ENCODE measurements around the gene ZDHHC15. TPM values are rescaled to one million over a fixed set of nuclear protein-coding genes. Genes with fewer than 3 reads are reported as not detected.
"Not testable (repeated sequence)": the region's sequence is repeated elsewhere in the genome, so short reads cannot be mapped to it uniquely, and the experiment has no call there.

Gene ZDHHC15
- total RNA-seq, 4 donors from 2014 or later = 0.45 to 1.4 (median 0.93) TPM

- 55% methylated on average over 1 of the region's 1 CpG for WGBS
- no peaks in the 10 kb centered on the region for H3K9me3 ChIP-seq
- no peak overlapping the region for H3K4me3 ChIP-seq
- no peak for TF ChIP-seq POLR2A (IDR thresholded peaks at IDR 0.05)
- no peak for TF ChIP-seq EP300 (IDR thresholded peaks at IDR 0.05)
- TF ChIP-seq POLR2AphosphoS5 (IDR thresholded peaks at IDR 0.05) = no peak
- TF ChIP-seq, protein P1, sequence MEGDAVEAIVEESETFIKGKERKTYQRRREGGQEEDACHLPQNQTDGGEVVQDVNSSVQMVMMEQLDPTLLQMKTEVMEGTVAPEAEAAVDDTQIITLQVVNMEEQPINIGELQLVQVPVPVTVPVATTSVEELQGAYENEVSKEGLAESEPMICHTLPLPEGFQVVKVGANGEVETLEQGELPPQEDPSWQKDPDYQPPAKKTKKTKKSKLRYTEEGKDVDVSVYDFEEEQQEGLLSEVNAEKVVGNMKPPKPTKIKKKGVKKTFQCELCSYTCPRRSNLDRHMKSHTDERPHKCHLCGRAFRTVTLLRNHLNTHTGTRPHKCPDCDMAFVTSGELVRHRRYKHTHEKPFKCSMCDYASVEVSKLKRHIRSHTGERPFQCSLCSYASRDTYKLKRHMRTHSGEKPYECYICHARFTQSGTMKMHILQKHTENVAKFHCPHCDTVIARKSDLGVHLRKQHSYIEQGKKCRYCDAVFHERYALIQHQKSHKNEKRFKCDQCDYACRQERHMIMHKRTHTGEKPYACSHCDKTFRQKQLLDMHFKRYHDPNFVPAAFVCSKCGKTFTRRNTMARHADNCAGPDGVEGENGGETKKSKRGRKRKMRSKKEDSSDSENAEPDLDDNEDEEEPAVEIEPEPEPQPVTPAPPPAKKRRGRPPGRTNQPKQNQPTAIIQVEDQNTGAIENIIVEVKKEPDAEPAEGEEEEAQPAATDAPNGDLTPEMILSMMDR (IDR thresholded peaks at IDR 0.05) = no peak
- H3K36me3 ChIP-seq = no peaks in the 10 kb centered on the region
- H3K27me3 ChIP-seq = no peaks in the 10 kb centered on the region
- no peak overlapping the region for H3K27ac ChIP-seq
- H3K4me1 ChIP-seq = no peaks in the 10 kb centered on the region
- DNase-seq (ENCODE audit: low spot score in 2 of 2) = no peak
These were observed 38.9 kb downstream of the ZDHHC15 start for GRCh38 chrX:75483933-75484332.

GRCh38 chrX:75461780-75462179 is 61.1 kb downstream of the ZDHHC15 start:
- not testable (repeated sequence) for H3K9me3 ChIP-seq; H3K36me3 ChIP-seq; H3K4me1 ChIP-seq; H3K27me3 ChIP-seq; H3K4me3 ChIP-seq; H3K27ac ChIP-seq; DNase-seq (ENCODE audit: low spot score in 2 of 2)

DNA sequence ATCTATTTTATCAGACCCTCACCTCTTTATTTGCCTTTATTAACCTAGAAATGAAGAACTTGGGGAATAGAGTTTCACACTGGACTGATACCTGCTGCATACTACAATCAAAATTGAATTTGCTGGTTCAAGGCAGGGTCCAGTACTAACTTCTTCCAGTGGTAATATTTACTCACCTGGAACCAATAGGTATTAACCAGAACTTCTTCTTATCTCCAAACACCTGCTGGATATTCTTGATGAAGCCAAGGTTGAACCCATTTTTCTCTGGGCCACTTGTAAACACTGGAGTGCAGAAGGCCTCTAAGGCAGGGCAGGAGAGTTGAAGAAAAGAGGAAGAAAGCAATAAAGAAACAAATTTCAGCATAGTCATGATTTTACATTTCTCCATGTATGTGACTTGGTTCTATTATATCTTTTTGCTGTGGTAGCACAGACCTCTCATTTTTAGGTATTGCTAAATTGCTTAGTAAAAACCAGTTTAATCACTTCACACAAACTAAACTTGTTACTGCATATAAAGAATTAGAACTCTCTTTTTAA is 101.1 kb downstream of the ZDHHC15 start:
- Histone ChIP-seq H3K4me3 (no peak overlapping the region), H3K27me3 (no peaks in the 10 kb centered on the region), H3K36me3 (no peaks in the 10 kb centered on the region), H3K27ac (no peak overlapping the region), H3K9me3 (no peaks in the 10 kb centered on the region), H3K4me1 (no peaks in the 10 kb centered on the region)
- no peak for DNase-seq (ENCODE audit: low spot score in 2 of 2)
- TF ChIP-seq POLR2A (IDR thresholded peaks at IDR 0.05) = no peak
- TF ChIP-seq EP300 (IDR thresholded peaks at IDR 0.05) = no peak
- no peak for TF ChIP-seq POLR2AphosphoS5 (IDR thresholded peaks at IDR 0.05)
- TF ChIP-seq, protein P1 (IDR thresholded peaks at IDR 0.05) = no peak

DNA sequence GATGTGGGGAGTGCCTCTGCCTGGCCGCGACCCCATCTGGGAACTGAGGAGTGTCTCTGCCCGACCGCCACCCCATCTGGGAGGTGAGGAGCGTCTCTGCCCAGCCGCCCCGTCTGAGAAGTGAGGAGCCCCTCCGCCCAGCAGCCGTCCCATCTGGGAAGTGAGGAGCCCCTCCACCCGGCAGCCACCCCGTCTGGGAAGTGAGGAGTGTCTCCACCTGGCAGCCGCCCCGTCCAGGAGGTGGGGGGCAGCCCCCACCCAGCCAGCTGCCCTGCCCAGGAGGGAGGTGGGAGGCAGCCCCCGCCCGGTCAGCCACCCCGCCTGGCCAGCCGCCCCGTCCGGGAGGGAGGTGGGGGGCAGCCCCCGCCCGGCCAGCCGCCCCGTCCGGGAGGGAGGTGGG is 115.7 kb downstream of the ZDHHC15 start:
- H3K4me1 ChIP-seq; H3K27me3 ChIP-seq; H3K36me3 ChIP-seq; H3K27ac ChIP-seq; H3K9me3 ChIP-seq; H3K4me3 ChIP-seq; DNase-seq (ENCODE audit: low spot score in 2 of 2): not testable (repeated sequence)
- 93% methylated on average over 6 of the region's 24 CpGs for WGBS

GRCh38 chrX:75390470-75390869 is 132.4 kb downstream of the ZDHHC15 start:
- no peaks in the 10 kb centered on the region for H3K4me1 ChIP-seq
- DNase-seq (ENCODE audit: low spot score in 2 of 2) = no peak
- H3K27me3 ChIP-seq = no peaks in the 10 kb centered on the region
- H3K4me3 ChIP-seq = no peak overlapping the region
- 82% methylated on average over 2 of the region's 2 CpGs for WGBS
- no peaks in the 10 kb centered on the region for H3K36me3 ChIP-seq
- H3K27ac ChIP-seq = no peak overlapping the region
- TF ChIP-seq, protein P1 (IDR thresholded peaks at IDR 0.05) = no peak
- TF ChIP-seq POLR2AphosphoS5 (IDR thresholded peaks at IDR 0.05) = no peak
- TF ChIP-seq POLR2A (IDR thresholded peaks at IDR 0.05) = no peak
- TF ChIP-seq EP300 (IDR thresholded peaks at IDR 0.05) = no peak
- H3K9me3 ChIP-seq = no peaks in the 10 kb centered on the region

GRCh38 chrX:75369721-75370120 is 153.1 kb downstream of the ZDHHC15 start:
- Histone ChIP-seq H3K36me3 (no peaks in the 10 kb centered on the region), H3K4me1 (no peaks in the 10 kb centered on the region), H3K27ac (no peak overlapping the region), H3K9me3 (no peaks in the 10 kb centered on the region), H3K27me3 (no peaks in the 10 kb centered on the region), H3K4me3 (no peak overlapping the region)
- WGBS = 59% methylated on average over 1 of the region's 1 CpG
- TF ChIP-seq EP300 (IDR thresholded peaks at IDR 0.05) (no peak), POLR2A (IDR thresholded peaks at IDR 0.05) (no peak), POLR2AphosphoS5 (IDR thresholded peaks at IDR 0.05) (no peak)
- TF ChIP-seq, protein P1 (IDR thresholded peaks at IDR 0.05) = no peak
- DNase-seq (ENCODE audit: low spot score in 2 of 2) = no peak
